Mesenchymal stem cell (in vitro differentiated cells and primary cell): Measurements from ENCODE around the gene WHRN.

ENCODE experiments used
- DNase-seq: peaks from one replicate; pipeline ENCODE4 v3.0.0-alpha.2; 2013
- H2AFZ ChIP-seq: one replicate; pipeline ENCODE4 v1.6.1; 2013; ENCODE audit warnings: low read depth, mild to moderate bottlenecking, control low read depth, inconsistent platforms, low read length, moderate library complexity
- H2AK5ac ChIP-seq: 2 replicates; pipeline ENCODE4 v1.6.1; 2013; ENCODE audit warnings: low read length, moderate library complexity, mild to moderate bottlenecking, inconsistent platforms; ENCODE audit not compliant: severe bottlenecking
- H2BK120ac ChIP-seq: one replicate; pipeline ENCODE4 v1.6.1; 2013; ENCODE audit warnings: low read depth, mild to moderate bottlenecking, inconsistent platforms, low read length, moderate library complexity
- H2BK12ac ChIP-seq, 2 experiments: one replicate each; pipeline ENCODE4 v1.6.1; 2013; ENCODE audit warnings: inconsistent platforms in 2 of 2, low read length in 2 of 2, mild to moderate bottlenecking in 2 of 2, moderate library complexity in 2 of 2, control low read depth in 1 of 2
- H2BK15ac ChIP-seq: one replicate; pipeline ENCODE4 v1.6.1; 2013; ENCODE audit warnings: mild to moderate bottlenecking, low read depth, inconsistent platforms; ENCODE audit not compliant: poor library complexity, severe bottlenecking
- H2BK5ac ChIP-seq: 2 replicates; pipeline ENCODE4 v1.6.1; 2013; ENCODE audit warnings: low read depth, mild to moderate bottlenecking, low read length, control low read depth, inconsistent platforms; ENCODE audit not compliant: poor library complexity, severe bottlenecking
- H3K14ac ChIP-seq, 2 experiments: one replicate each; pipeline ENCODE4 v1.6.1; 2013; ENCODE audit warnings: inconsistent platforms in 2 of 2, low read length in 2 of 2, control low read depth in 1 of 2, mild to moderate bottlenecking in 1 of 2, moderate library complexity in 1 of 2
- H3K18ac ChIP-seq, 2 experiments: one replicate each; pipeline ENCODE4 v1.6.1; 2013; ENCODE audit warnings: inconsistent platforms in 2 of 2, low read length in 2 of 2, control low read depth in 1 of 2, low read depth in 1 of 2, mild to moderate bottlenecking in 1 of 2
- H3K23ac ChIP-seq, 2 experiments: one replicate each; pipeline ENCODE4 v1.6.1; 2013; ENCODE audit warnings: inconsistent platforms in 2 of 2, low read length in 2 of 2, mild to moderate bottlenecking in 2 of 2, moderate library complexity in 2 of 2, control low read depth in 1 of 2
- H3K27ac ChIP-seq: 2 replicates; pipeline ENCODE4 v1.5.1; 2013; ENCODE audit warnings: mild to moderate bottlenecking, moderate library complexity, low read length, control low read depth, inconsistent platforms; ENCODE audit not compliant: poor library complexity, severe bottlenecking
- H3K27me3 ChIP-seq, 2 experiments: 2 replicates each; pipeline versions ENCODE4 v1.6.1 to v1.7.0; 2013; ENCODE audit warnings: low read length in 2 of 2, mild to moderate bottlenecking in 2 of 2, moderate library complexity in 2 of 2, control low read depth in 1 of 2, inconsistent platforms in 1 of 2; ENCODE audit not compliant: control insufficient read depth in 1 of 2, insufficient read depth in 1 of 2
- H3K36me3 ChIP-seq, 2 experiments: 2 replicates each; pipeline versions ENCODE4 v1.6.1 to v1.7.0; 2013; ENCODE audit warnings: low read length in 2 of 2, control low read depth in 1 of 2, inconsistent platforms in 1 of 2, low read depth in 1 of 2, mild to moderate bottlenecking in 1 of 2; ENCODE audit not compliant: insufficient read depth in 2 of 2, control insufficient read depth in 1 of 2
- H3K4ac ChIP-seq, 2 experiments: one replicate each; pipeline ENCODE4 v1.6.1; 2013; ENCODE audit warnings: inconsistent platforms in 2 of 2, low read length in 2 of 2, mild to moderate bottlenecking in 2 of 2, moderate library complexity in 2 of 2, control low read depth in 1 of 2, low read depth in 1 of 2
- H3K4me1 ChIP-seq: 2 replicates; pipeline ENCODE4 v1.6.1; 2013; ENCODE audit warnings: low read depth, low read length, control low read depth; ENCODE audit not compliant: control insufficient read depth, insufficient read depth
- H3K4me2 ChIP-seq: 2 replicates; pipeline ENCODE4 v1.6.1; 2013; ENCODE audit warnings: low read length, mild to moderate bottlenecking, inconsistent platforms; ENCODE audit not compliant: poor library complexity, severe bottlenecking
- H3K4me3 ChIP-seq, 2 experiments: 2 replicates each; pipeline versions ENCODE4 v1.5.1 to v1.7.0; 2013; ENCODE audit warnings: low read length in 2 of 2, mild to moderate bottlenecking in 2 of 2, control low read depth in 1 of 2, low read depth in 1 of 2; ENCODE audit not compliant: insufficient read depth in 1 of 2
- H3K79me1 ChIP-seq: replicated peaks from 2 replicates; pipeline ENCODE4 v1.6.1; 2013; ENCODE audit warnings: mild to moderate bottlenecking, control low read depth, low read length, inconsistent platforms; ENCODE audit not compliant: poor library complexity, severe bottlenecking
- H3K9ac ChIP-seq: 2 replicates; pipeline ENCODE4 v1.7.0; 2013; ENCODE audit warnings: mild to moderate bottlenecking, low read length, moderate library complexity
- H3K9me3 ChIP-seq: 2 replicates; pipeline ENCODE4 v1.7.0; 2013; ENCODE audit warnings: mild to moderate bottlenecking, low read length; ENCODE audit not compliant: control insufficient read depth
- H4K8ac ChIP-seq: one replicate; pipeline ENCODE4 v1.6.1; 2013; ENCODE audit warnings: inconsistent platforms, mild to moderate bottlenecking, low read length, moderate library complexity
- H4K91ac ChIP-seq: one replicate; pipeline ENCODE4 v1.6.1; 2013; ENCODE audit warnings: mild to moderate bottlenecking, low read length, inconsistent platforms
- WGBS: methylation state at CpG from one replicate; pipeline ENCODE4 v1.1.7; 2013; ENCODE audit warnings: mixed read lengths; 5-methylcytosine and 5-hydroxymethylcytosine counted together

WHRN gene

GRCh38 chr9:114375386-114376175 is 129.7 kb downstream of the WHRN start:
- 95% methylated on average over 6 of the region's 9 CpGs for WGBS

GRCh38 chr9:114374936-114375335 is 130.3 kb downstream of the WHRN start:
- H2BK12ac ChIP-seq = no peak overlapping the region
- no peak overlapping the region for H2BK5ac ChIP-seq
- peaks cover 35% of the 10 kb centered on the region for H3K79me1 ChIP-seq
- H3K4me2 ChIP-seq = no peak overlapping the region
- 87% methylated on average over 9 of the region's 9 CpGs for WGBS
- peaks cover 20% of the 10 kb centered on the region for H3K4me1 ChIP-seq
- H3K18ac ChIP-seq = no peak overlapping the region
- H2BK120ac ChIP-seq = no peak overlapping the region
- no peak overlapping the region for H3K4me3 ChIP-seq
- H2AK5ac ChIP-seq = no peak overlapping the region
- H3K27ac ChIP-seq = no peak overlapping the region
- DNase-seq = no peak
- no peak overlapping the region for H2BK15ac ChIP-seq
- no peak overlapping the region for H3K23ac ChIP-seq
- H3K36me3 ChIP-seq = peaks cover 67 to 76% of the 10 kb centered on the region in 2 experiments
- no peak overlapping the region for H3K4ac ChIP-seq
- H2AFZ ChIP-seq = no peak overlapping the region
- no peak overlapping the region for H4K91ac ChIP-seq
- H4K8ac ChIP-seq = no peak overlapping the region
- no peaks in the 10 kb centered on the region for H3K27me3 ChIP-seq
- no peak overlapping the region for H3K14ac ChIP-seq
- no peaks in the 10 kb centered on the region for H3K9me3 ChIP-seq
- no peak overlapping the region for H3K9ac ChIP-seq

More at GRCh38 chr9:114375386-114376175, 129.7 kb downstream of the WHRN start:
- H3K18ac ChIP-seq = no peak overlapping the region
- peaks cover 71 to 73% of the 10 kb centered on the region in 2 experiments for H3K36me3 ChIP-seq
- H3K79me1 ChIP-seq = peaks cover 32% of the 10 kb centered on the region
- no peak overlapping the region for H3K9ac ChIP-seq
- H2BK15ac ChIP-seq = no peak overlapping the region
- no peaks in the 10 kb centered on the region for H3K27me3 ChIP-seq
- no peak overlapping the region for H3K14ac ChIP-seq
- no peak overlapping the region for H3K23ac ChIP-seq
- peaks cover 18% of the 10 kb centered on the region for H3K4me1 ChIP-seq
- no peak for DNase-seq
- no peak overlapping the region for H4K91ac ChIP-seq
- no peak overlapping the region for H2BK120ac ChIP-seq
- H3K4me2 ChIP-seq = no peak overlapping the region
- H3K9me3 ChIP-seq = no peaks in the 10 kb centered on the region
- no peak overlapping the region for H2AK5ac ChIP-seq
- H4K8ac ChIP-seq = no peak overlapping the region
- no peak overlapping the region for H2BK12ac ChIP-seq
- no peak overlapping the region for H2BK5ac ChIP-seq
- no peak overlapping the region for H3K27ac ChIP-seq
- no peak overlapping the region for H2AFZ ChIP-seq
- no peak overlapping the region for H3K4me3 ChIP-seq
- no peak overlapping the region for H3K4ac ChIP-seq

GRCh38 chr9:114373960-114374730 is 131.1 kb downstream of the WHRN start:
- Histone ChIP-seq H3K4ac (no peak overlapping the region), H3K27ac (no peak overlapping the region), H4K91ac (no peak overlapping the region), H2AK5ac (no peak overlapping the region), H3K79me1 (peaks cover 41% of the 10 kb centered on the region), H3K27me3 (no peaks in the 10 kb centered on the region), H3K23ac (no peak overlapping the region), H3K9me3 (no peaks in the 10 kb centered on the region), H4K8ac (no peak overlapping the region), H3K4me1 (peaks cover 20% of the 10 kb centered on the region), H3K4me3 (no peak overlapping the region), H2BK15ac (no peak overlapping the region), H3K18ac (no peak overlapping the region), H2AFZ (no peak overlapping the region), H2BK5ac (no peak overlapping the region), H3K9ac (no peak overlapping the region), H3K36me3 (peaks cover 66 to 76% of the 10 kb centered on the region in 2 experiments), H3K4me2 (no peak overlapping the region), H2BK120ac (no peak overlapping the region), H3K14ac (no peak overlapping the region), H2BK12ac (no peak overlapping the region)
- DNase-seq = no peak
- 97% methylated on average over 16 of the region's 16 CpGs for WGBS

- Histone ChIP-seq H3K9me3 (no peaks in the 10 kb centered on the region), H2BK5ac (no peak overlapping the region), H3K4me3 (no peak overlapping the region), H3K4me1 (peaks cover 20% of the 10 kb centered on the region), H3K4me2 (no peak overlapping the region), H2BK15ac (no peak overlapping the region), H2AFZ (no peak overlapping the region), H2AK5ac (peak overlapping the region; percentile 34), H3K18ac (peak overlapping the region in 1 of 2 experiments; percentile 79), H4K91ac (no peak overlapping the region), H3K79me1 (peaks cover 38% of the 10 kb centered on the region), H3K36me3 (peaks cover 61 to 74% of the 10 kb centered on the region in 2 experiments), H3K14ac (no peak overlapping the region), H4K8ac (no peak overlapping the region), H2BK12ac (no peak overlapping the region), H3K4ac (no peak overlapping the region), H3K27ac (no peak overlapping the region), H3K9ac (no peak overlapping the region), H3K27me3 (no peaks in the 10 kb centered on the region), H2BK120ac (no peak overlapping the region), H3K23ac (no peak overlapping the region)
- 76% methylated on average over 3 of the region's 9 CpGs for WGBS
- no peak for DNase-seq
Measured at GRCh38 chr9:114372921-114373448, 132.3 kb downstream of the WHRN start.
